Measurements from ENCODE around the gene MADD. TPM values are rescaled to one million over a fixed set of nuclear protein-coding genes. Genes with fewer than 3 reads are reported as not detected.

Gene MADD
- total RNA-seq, 4 donors from 2014 or later = 29.0 to 49.7 (median 38.1) TPM

- no peak for DNase-seq
- TF ChIP-seq CTCF (IDR thresholded peaks at IDR 0.05) (no peak), POLR2A (IDR thresholded peaks at IDR 0.05) (no peak)
- H3K36me3 ChIP-seq = peaks cover 79 to 81% of the 10 kb centered on the region in 2 donors
- no peak overlapping the region for H3K27ac ChIP-seq
- no peaks in the 10 kb centered on the region for H3K4me1 ChIP-seq
- no peaks in the 10 kb centered on the region for H3K9me3 ChIP-seq
- no peaks in the 10 kb centered on the region for H3K27me3 ChIP-seq
- intact Hi-C loops (cut with DNase I) = loop anchor here (10.0 kb wide), 1 partner anchor 67 kb away; no protein-coding TSS in a partner anchor
- H3K4me3 ChIP-seq (replicated peaks in 1 of 3) = no peak overlapping the region
- WGBS, 2 donors = 88 to 95% methylated on average over 3 of the region's 3 CpGs
Measured at GRCh38 chr11:47278058-47278457, 8.1 kb downstream of the MADD start.

- no peak for DNase-seq
- Histone ChIP-seq H3K36me3 (peaks cover 87 to 88% of the 10 kb centered on the region in 2 donors), H3K9me3 (no peaks in the 10 kb centered on the region), H3K27me3 (no peaks in the 10 kb centered on the region), H3K27ac (no peak overlapping the region), H3K4me3 (replicated peaks in 1 of 3) (no peak overlapping the region), H3K4me1 (no peaks in the 10 kb centered on the region)
- intact Hi-C loops (cut with DNase I) = loop anchor here (10.0 kb wide), 1 partner anchor 66 kb away; no protein-coding TSS in a partner anchor
- WGBS, 2 donors = 92 to 95% methylated on average over 4 of the region's 4 CpGs
- TF ChIP-seq CTCF (IDR thresholded peaks at IDR 0.05) (no peak), POLR2A (IDR thresholded peaks at IDR 0.05) (no peak)
Measured at GRCh38 chr11:47278769-47279168, 8.8 kb downstream of the MADD start.

- no peak for DNase-seq
- Histone ChIP-seq H3K36me3 (peaks cover 93 to 95% of the 10 kb centered on the region in 2 donors), H3K4me1 (no peaks in the 10 kb centered on the region), H3K9me3 (no peaks in the 10 kb centered on the region), H3K27ac (no peak overlapping the region), H3K4me3 (replicated peaks in 1 of 3) (no peak overlapping the region), H3K27me3 (no peaks in the 10 kb centered on the region)
- TF ChIP-seq CTCF (IDR thresholded peaks at IDR 0.05) (no peak), POLR2A (IDR thresholded peaks at IDR 0.05) (no peak)
- intact Hi-C loops (cut with DNase I) = no loop called here
Measured at GRCh38 chr11:47280099-47280498, 10.2 kb downstream of the MADD start.

- Histone ChIP-seq H3K4me1 (no peaks in the 10 kb centered on the region), H3K9me3 (no peaks in the 10 kb centered on the region), H3K36me3 (peaks cover 93 to 95% of the 10 kb centered on the region in 2 donors), H3K4me3 (replicated peaks in 1 of 3) (no peak overlapping the region), H3K27me3 (no peaks in the 10 kb centered on the region), H3K27ac (no peak overlapping the region)
- TF ChIP-seq POLR2A (IDR thresholded peaks at IDR 0.05) = no peak
- TF ChIP-seq CTCF (IDR thresholded peaks at IDR 0.05) = no peak
- no peak for DNase-seq
- WGBS, 2 donors = 65 to 76% methylated on average over 5 of the region's 5 CpGs
- intact Hi-C loops (cut with DNase I) = no loop called here
Measured at GRCh38 chr11:47280860-47281259, 10.9 kb downstream of the MADD start.

GRCh38 chr11:47282462-47282861, 12.5 kb downstream of the MADD start:
- Histone ChIP-seq H3K27ac (no peak overlapping the region), H3K4me1 (no peaks in the 10 kb centered on the region), H3K27me3 (no peaks in the 10 kb centered on the region), H3K9me3 (no peaks in the 10 kb centered on the region), H3K4me3 (replicated peaks in 1 of 3) (no peak overlapping the region), H3K36me3 (peaks cover 90 to 95% of the 10 kb centered on the region in 2 donors)
- intact Hi-C loops (cut with DNase I) = no loop called here
- no peak for DNase-seq
- TF ChIP-seq CTCF (IDR thresholded peaks at IDR 0.05) (no peak), POLR2A (IDR thresholded peaks at IDR 0.05) (no peak)
- WGBS, 2 donors = 94 to 96% methylated on average over 7 of the region's 7 CpGs

Data from thyroid gland (tissue), 4 donors.